Cardiac fibroblast (primary cell): ENCODE measurements around the gene ZNF253.

Source experiments
- DNase-seq, 2 donors: peaks; one replicate each; pipeline versions ENCODE4 v3.0.0 to v3.0.0-alpha.2; 2010; ENCODE audit warnings: low read depth in 2 of 2
- H3K4me3 ChIP-seq, 2 donors: replicated peaks in 1 of 2; 1 replicate in 1 of 2; 2 replicates in 1 of 2; pipeline ENCODE4 v1.5.1; 2011; ENCODE audit warnings: low read depth in 2 of 2, low read length in 2 of 2, mild to moderate bottlenecking in 2 of 2, moderate library complexity in 1 of 2
- CTCF ChIP-seq: IDR thresholded peaks from one replicate; pipeline ENCODE4 v1.5.1; 2011; ENCODE audit warnings: low read depth, mild to moderate bottlenecking, low read length, inconsistent platforms

Gene ZNF253

DNA sequence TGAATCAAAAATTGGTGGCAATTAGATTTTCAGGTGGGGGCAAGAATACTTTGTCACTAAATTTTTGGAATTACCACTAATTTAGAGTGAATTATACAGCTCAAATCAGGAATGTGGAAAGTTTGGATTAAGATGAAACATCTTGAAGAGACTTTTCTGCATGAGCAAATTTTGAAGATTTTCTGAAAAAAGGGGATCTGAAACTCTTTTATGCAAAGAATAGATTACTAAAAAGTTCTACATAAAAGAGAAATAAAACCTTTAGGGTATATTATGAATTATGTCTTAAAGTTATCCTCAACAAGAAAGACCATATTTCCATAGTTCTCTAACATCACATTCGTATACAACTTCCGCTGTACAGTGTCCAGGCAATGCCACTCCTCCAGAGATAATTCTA is 71.7 kb downstream of the ZNF253 start:
- no peak overlapping the region for H3K4me3 ChIP-seq
- TF ChIP-seq CTCF, result no peak
- DNase-seq, result no peak

- no peak for TF ChIP-seq CTCF
- DNase-seq, result no peak
- no peak overlapping the region for H3K4me3 ChIP-seq
Observed at GRCh38 chr19:19938449-19938848, 72.8 kb downstream of the ZNF253 start.

GRCh38 chr19:19943848-19944582 is 78.3 kb downstream of the ZNF253 start:
- TF ChIP-seq CTCF, result no peak
- no peak for DNase-seq
- H3K4me3 ChIP-seq, result no peak overlapping the region
